ENCODE measurements around the gene THADA.

- TF ChIP-seq ZNF704 (tag by site-specific recombination; IDR thresholded peaks at IDR 0.05) (no peak), ZNF561 (tag by site-specific recombination; IDR thresholded peaks at IDR 0.05; ENCODE audit: borderline replicate concordance) (no peak), ZBTB17 (tag by site-specific recombination; IDR thresholded peaks at IDR 0.05) (no peak), SP3 (tag by site-specific recombination; IDR thresholded peaks at IDR 0.05) (no peak), CTCF (tag by site-specific recombination; IDR thresholded peaks at IDR 0.05) (no peak), ZNF426 (tag by site-specific recombination; IDR thresholded peaks at IDR 0.05) (no peak)
These were observed 306.5 kb downstream of the THADA start for GRCh38 chr2:43289331-43289730.

All from HEK293 (cell line).